HG02885 (cell line): Measurements from ENCODE around the gene GNAI2.

ENCODE experiments used
- ATAC-seq: cut with Tn5 transposase; IDR thresholded peaks from one replicate; pipeline ENCODE4 v1.9.1; 2021; ENCODE audit warnings: mild to moderate bottlenecking; ENCODE audit not compliant: unreplicated experiment, poor library complexity

GNAI2 gene

GRCh38 chr3:50235716-50236483 is at the start of gene GNAI2:
TSS of gene GNAI2 (plus strand) at chr3:50236204. CDS start at chr3:50236336, 132 bp downstream.
- ATAC-seq: peak; percentile 94

GRCh38 chr3:50187750-50188149 is 48.3 kb upstream of the GNAI2 start:
- no peak for ATAC-seq

- no peak for ATAC-seq
These were observed 46.7 kb upstream of the GNAI2 start for GRCh38 chr3:50189274-50189673.

GRCh38 chr3:50189989-50190388 is 46.0 kb upstream of the GNAI2 start:
- no peak for ATAC-seq

- no peak for ATAC-seq
These were observed 44.9 kb upstream of the GNAI2 start, which contains the start of gene GNAT1 for GRCh38 chr3:50190936-50191660. TSS of gene GNAT1 (plus strand) at chr3:50191610. CDS start at chr3:50191726, 116 bp downstream.

- ATAC-seq: no peak
These were observed 43.9 kb upstream of the GNAI2 start for GRCh38 chr3:50192124-50192523.

- no peak for ATAC-seq
These were observed 43.3 kb upstream of the GNAI2 start for GRCh38 chr3:50192689-50193141.

GRCh38 chr3:50193286-50193685 is 42.7 kb upstream of the GNAI2 start:
- no peak for ATAC-seq

- no peak for ATAC-seq
These were observed 42.3 kb upstream of the GNAI2 start for GRCh38 chr3:50193746-50194127.

GRCh38 chr3:50194128-50194902 is 41.7 kb upstream of the GNAI2 start:
- no peak for ATAC-seq

GRCh38 chr3:50194903-50195500 is 41.0 kb upstream of the GNAI2 start:
- no peak for ATAC-seq

- ATAC-seq: no peak
These were observed 40.3 kb upstream of the GNAI2 start for GRCh38 chr3:50195501-50196252.

GRCh38 chr3:50196253-50196801 is 39.7 kb upstream of the GNAI2 start:
- ATAC-seq: no peak

GRCh38 chr3:50201573-50202315 is 34.3 kb upstream of the GNAI2 start:
- no peak for ATAC-seq

GRCh38 chr3:50202353-50203112 is 33.5 kb upstream of the GNAI2 start:
- ATAC-seq: no peak

GRCh38 chr3:50203113-50203808 is 32.7 kb upstream of the GNAI2 start:
- no peak for ATAC-seq
